Thymus (tissue), 11 donors: ENCODE results near the gene CACNA1B. TPM values are rescaled to one million over a fixed set of nuclear protein-coding genes. Genes with fewer than 3 reads are reported as not detected.
"Not testable (repeated sequence)": the region's sequence is repeated elsewhere in the genome, so short reads cannot be mapped to it uniquely, and the experiment has no call there.

Experiments used
- DNase-seq, 9 donors: peaks; one replicate each; pipeline ENCODE4 v3.0.0-alpha.2; 2013; ENCODE audit warnings: low spot score in 9 of 9, low read depth in 6 of 9, missing footprints in 1 of 9
- H3K27ac ChIP-seq, 2 donors: one replicate each; pipeline ENCODE4 v1.5.1; 2013; ENCODE audit warnings: control low read depth in 1 of 2, low read depth in 1 of 2, low read length in 1 of 2, mild to moderate bottlenecking in 1 of 2, moderate library complexity in 1 of 2
- H3K27me3 ChIP-seq, 2 donors: one replicate each; pipeline ENCODE4 v1.5.1; 2013; ENCODE audit warnings: low read length in 1 of 2; ENCODE audit not compliant: control insufficient read depth in 2 of 2, insufficient read depth in 1 of 2
- H3K36me3 ChIP-seq, 2 donors: one replicate each; pipeline ENCODE4 v1.5.1; 2013; ENCODE audit warnings: low read length in 1 of 2, mild to moderate bottlenecking in 1 of 2, moderate library complexity in 1 of 2; ENCODE audit not compliant: control insufficient read depth in 2 of 2, insufficient read depth in 2 of 2
- H3K4me1 ChIP-seq, 2 donors: one replicate each; pipeline ENCODE4 v1.5.1; 2013; ENCODE audit warnings: low read length in 2 of 2; ENCODE audit not compliant: control insufficient read depth in 2 of 2, insufficient read depth in 2 of 2
- H3K4me3 ChIP-seq, 2 donors: one replicate each; pipeline ENCODE4 v1.5.1; 2013; ENCODE audit warnings: low read length in 2 of 2, control low read depth in 1 of 2, mild to moderate bottlenecking in 1 of 2
- H3K9me3 ChIP-seq, 2 donors: one replicate each; pipeline ENCODE4 v1.5.1; 2013; ENCODE audit warnings: low read length in 1 of 2, mild to moderate bottlenecking in 1 of 2; ENCODE audit not compliant: control insufficient read depth in 2 of 2, insufficient read depth in 1 of 2
- WGBS: extraction: QIAGEN DNeasy Blood & Tissue Kit; methylation state at CpG from one replicate; pipeline ENCODE4 v1.1.7; 2013; 5-methylcytosine and 5-hydroxymethylcytosine counted together
- polyA plus RNA-seq: library from polyadenylated mRNA; stranded (reverse); fragments of 200-250 nt; gene quantifications from one replicate; pipeline ENCODE4 v1.2.3, GENCODE V29; 2013
- total RNA-seq: library from RNA; stranded (reverse); fragments of 120-200 nt; gene quantifications from one replicate; pipeline ENCODE4 v1.2.4, GENCODE V29; 2013
- donor health status: healthy.

Gene CACNA1B
- total and polyA plus RNA-seq, 2 donors = 0.11 to 1.1 TPM

- H3K27ac ChIP-seq = no peak overlapping the region
- H3K27me3 ChIP-seq = no peaks in the 10 kb centered on the region
- H3K36me3 ChIP-seq = no peaks in the 10 kb centered on the region
- no peaks in the 10 kb centered on the region for H3K4me1 ChIP-seq
- 98% methylated on average over 2 of the region's 2 CpGs for WGBS
- H3K4me3 ChIP-seq = no peak overlapping the region
- no peaks in the 10 kb centered on the region for H3K9me3 ChIP-seq
- no peak for DNase-seq
These were observed 135.7 kb downstream of the CACNA1B start for GRCh38 chr9:138013273-138013672.

GRCh38 chr9:138013836-138014562, 136.4 kb downstream of the CACNA1B start:
- 91% methylated on average over 15 of the region's 15 CpGs for WGBS
- Histone ChIP-seq H3K4me1 (no peaks in the 10 kb centered on the region), H3K27me3 (no peaks in the 10 kb centered on the region), H3K27ac (no peak overlapping the region), H3K36me3 (no peaks in the 10 kb centered on the region), H3K4me3 (no peak overlapping the region), H3K9me3 (no peaks in the 10 kb centered on the region)
- no peak for DNase-seq

- Histone ChIP-seq H3K9me3 (no peaks in the 10 kb centered on the region), H3K4me1 (no peaks in the 10 kb centered on the region), H3K27me3 (no peaks in the 10 kb centered on the region), H3K27ac (no peak overlapping the region), H3K36me3 (no peaks in the 10 kb centered on the region), H3K4me3 (no peak overlapping the region)
- WGBS = 98% methylated on average over 6 of the region's 6 CpGs
- DNase-seq = no peak
These were observed 137.0 kb downstream of the CACNA1B start for GRCh38 chr9:138014563-138014945.

GRCh38 chr9:138015021-138015829, 137.6 kb downstream of the CACNA1B start:
- Histone ChIP-seq H3K27me3 (no peaks in the 10 kb centered on the region), H3K27ac (no peak overlapping the region), H3K4me1 (no peaks in the 10 kb centered on the region), H3K4me3 (no peak overlapping the region), H3K9me3 (no peaks in the 10 kb centered on the region), H3K36me3 (no peaks in the 10 kb centered on the region)
- WGBS = 87% methylated on average over 25 of the region's 25 CpGs
- no peak for DNase-seq

- no peak for DNase-seq
- H3K27ac ChIP-seq = no peak overlapping the region
- no peak overlapping the region for H3K4me3 ChIP-seq
- H3K9me3 ChIP-seq = no peaks in the 10 kb centered on the region
- H3K4me1 ChIP-seq = no peaks in the 10 kb centered on the region
- peaks cover under 1 to 9% of the 10 kb centered on the region in 2 donors for H3K27me3 ChIP-seq
- WGBS = 94% methylated on average over 33 of the region's 33 CpGs
- H3K36me3 ChIP-seq = no peaks in the 10 kb centered on the region
These were observed 139.0 kb downstream of the CACNA1B start for GRCh38 chr9:138016406-138017187.

GRCh38 chr9:138017200-138017599, 139.6 kb downstream of the CACNA1B start:
- Histone ChIP-seq H3K4me1 (no peaks in the 10 kb centered on the region), H3K27me3 (peaks cover 6 to 15% of the 10 kb centered on the region in 2 donors), H3K27ac (no peak overlapping the region), H3K36me3 (no peaks in the 10 kb centered on the region), H3K4me3 (no peak overlapping the region), H3K9me3 (no peaks in the 10 kb centered on the region)
- no peak for DNase-seq
- 94% methylated on average over 13 of the region's 13 CpGs for WGBS

- H3K4me1 ChIP-seq, H3K4me3 ChIP-seq, H3K36me3 ChIP-seq, H3K27ac ChIP-seq, DNase-seq, H3K9me3 ChIP-seq: not testable (repeated sequence)
- WGBS = 92% methylated on average over 10 of the region's 10 CpGs
- peaks cover 29 to 36% of the 10 kb centered on the region in 2 donors for H3K27me3 ChIP-seq
These were observed 141.9 kb downstream of the CACNA1B start for GRCh38 chr9:138019514-138019913.

GRCh38 chr9:138020120-138020794, 142.7 kb downstream of the CACNA1B start:
- H3K36me3 ChIP-seq = no peaks in the 10 kb centered on the region
- H3K27me3 ChIP-seq = peaks cover 37 to 44% of the 10 kb centered on the region in 2 donors
- no peak overlapping the region for H3K27ac ChIP-seq
- WGBS = 85% methylated on average over 13 of the region's 13 CpGs
- H3K9me3 ChIP-seq = no peaks in the 10 kb centered on the region
- H3K4me1 ChIP-seq = no peaks in the 10 kb centered on the region
- no peak overlapping the region for H3K4me3 ChIP-seq
- no peak for DNase-seq
